GM19099 (cell line): ENCODE results near the gene SLC25A21.

ENCODE experiments used
- POLR2A ChIP-seq: IDR thresholded peaks from 3 replicates; pipeline ENCODE4 v1.6.1; 2011; ENCODE audit warnings: low read depth; ENCODE audit not compliant: insufficient read length; ENCODE audit errors: extremely low read depth

The SLC25A21 gene

GRCh38 chr14:36658123-36659009 lies 514.0 kb downstream of the SLC25A21 start:
- TF ChIP-seq POLR2A = no peak

- no peak for TF ChIP-seq POLR2A
Observed at GRCh38 chr14:36657399-36658122, 514.8 kb downstream of the SLC25A21 start.

DNA sequence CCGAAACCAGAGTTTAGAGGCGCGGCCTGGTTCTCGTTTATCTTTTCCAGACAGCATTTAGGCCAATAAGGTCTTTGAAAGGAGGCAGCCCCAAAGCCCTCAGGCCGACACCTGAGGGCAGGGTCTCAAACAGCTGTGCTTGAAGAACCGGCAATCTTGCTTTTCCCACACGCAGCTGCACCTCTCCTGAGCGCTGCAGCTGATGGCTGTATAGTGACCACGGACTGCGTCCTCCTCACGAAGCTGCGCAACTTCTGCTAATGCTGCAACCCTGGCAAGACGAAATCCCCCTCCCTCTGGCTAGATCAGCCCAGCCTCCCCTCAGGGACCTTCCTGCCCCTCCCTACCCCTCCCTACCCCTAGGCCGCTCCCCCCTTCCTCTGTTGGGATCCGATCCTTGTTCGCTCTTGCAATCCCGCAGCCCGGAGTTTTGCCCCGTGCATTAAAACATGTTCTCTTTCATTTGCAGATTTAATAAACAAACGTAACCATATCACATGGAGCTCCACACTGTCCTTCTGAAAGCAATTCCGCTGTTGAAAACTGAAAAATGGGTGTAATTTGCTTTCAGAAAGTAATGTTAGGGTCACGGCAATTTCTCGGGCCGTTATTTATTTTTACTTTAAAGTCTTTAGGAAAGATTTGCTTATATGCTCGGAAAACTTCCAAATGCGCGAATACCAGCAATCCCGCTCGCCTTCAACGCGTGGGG lies 515.6 kb downstream of the SLC25A21 start:
- TF ChIP-seq POLR2A = no peak

- TF ChIP-seq POLR2A = no peak
Observed at GRCh38 chr14:36655963-36656686, 516.3 kb downstream of the SLC25A21 start.

GRCh38 chr14:36655571-36655962 lies 516.8 kb downstream of the SLC25A21 start:
- no peak for TF ChIP-seq POLR2A

GRCh38 chr14:36654794-36655381 lies 517.5 kb downstream of the SLC25A21 start:
- no peak for TF ChIP-seq POLR2A

GRCh38 chr14:36653962-36654793 lies 518.2 kb downstream of the SLC25A21 start:
- no peak for TF ChIP-seq POLR2A

DNA sequence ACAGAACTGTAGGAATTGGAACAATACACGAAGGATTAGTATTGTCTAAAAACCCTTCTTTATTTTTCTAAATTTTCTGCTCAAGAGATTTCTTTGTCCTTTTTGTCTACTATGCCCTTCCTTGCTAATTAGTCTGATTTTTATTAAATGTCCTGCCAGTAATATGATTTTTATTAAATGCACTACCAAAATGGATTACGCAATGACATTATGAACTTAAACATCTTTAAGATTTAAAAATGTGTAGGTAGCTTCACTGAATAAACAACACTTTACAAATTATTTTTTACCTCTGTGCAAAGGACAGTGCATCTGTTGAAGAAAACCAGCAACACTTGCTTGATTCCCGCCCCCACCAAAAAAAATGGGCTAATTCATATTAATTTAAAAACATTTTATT lies 519.0 kb downstream of the SLC25A21 start:
- TF ChIP-seq POLR2A = no peak

DNA sequence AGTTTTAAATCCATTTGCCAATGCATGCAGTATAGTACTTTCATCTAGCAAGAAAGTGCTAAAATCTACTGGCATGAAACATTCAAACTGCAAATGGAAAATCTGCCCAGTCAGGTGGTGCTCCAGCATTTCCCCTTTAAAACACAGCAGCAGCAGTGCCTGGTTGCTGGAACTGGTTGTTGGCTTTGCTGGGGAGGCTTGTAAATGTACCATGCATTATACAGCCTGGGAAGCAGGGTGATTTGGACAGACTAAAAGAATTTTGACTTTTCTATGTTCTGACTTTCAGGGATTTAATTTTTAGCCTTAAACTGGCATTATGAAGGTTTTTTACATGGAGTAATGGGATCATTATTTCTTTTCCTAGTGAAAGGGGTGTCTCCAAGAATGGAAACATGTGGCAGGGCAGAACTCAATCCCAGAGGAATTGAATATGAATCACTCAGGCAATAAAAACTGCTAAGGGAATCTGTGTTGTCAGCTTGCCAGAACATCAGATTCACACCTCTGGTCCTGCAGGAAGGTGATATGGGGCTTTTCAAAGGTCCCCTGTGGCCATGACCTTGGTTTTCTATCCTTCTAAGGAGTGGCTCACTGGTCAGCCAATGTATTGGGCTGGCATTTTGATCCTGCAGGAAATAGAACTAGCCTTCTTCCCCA lies 519.7 kb downstream of the SLC25A21 start:
- no peak for TF ChIP-seq POLR2A

- TF ChIP-seq POLR2A = no peak
Observed at GRCh38 chr14:36649872-36650650, 522.3 kb downstream of the SLC25A21 start.

GRCh38 chr14:36647824-36648753 lies 524.3 kb downstream of the SLC25A21 start:
- no peak for TF ChIP-seq POLR2A
